Esophagus mucosa (tissue), 1 donor: ENCODE results near the gene PDCD11. TPM values are rescaled to one million over a fixed set of nuclear protein-coding genes. Genes with fewer than 3 reads are reported as not detected.
A peak's percentile ranks its signal among the peaks of the same experiment; 100 is the strongest.
"Not testable (repeated sequence)": the region's sequence is repeated elsewhere in the genome, so short reads cannot be mapped to it uniquely, and the experiment has no call there.

ENCODE experiments used
- ATAC-seq: fragments of 200-7000 bp; cut with Tn5 transposase; one replicate; pipeline ENCODE4 v1.9.1; 2020
- total RNA-seq: library from RNA; stranded (reverse); gene quantifications from one replicate; pipeline ENCODE4 v1.2.4, GENCODE V29; 2023
- donor health status: DM: yes; HTN: yes; CAD: no.

The PDCD11 gene
- total RNA-seq, 1 donor from 2014 or later, result 23.5 TPM

- ATAC-seq, result no peak
Observed at GRCh38 chr10:103478671-103479070, 82.2 kb downstream of the PDCD11 start.

- ATAC-seq, result peak; percentile 92
Observed at GRCh38 chr10:103479135-103479534, 82.7 kb downstream of the PDCD11 start, which contains the start of gene CALHM3. Gene CALHM3 (minus strand): TSS chr10:103479240. CDS start chr10:103479032, 208 bp downstream.

DNA sequence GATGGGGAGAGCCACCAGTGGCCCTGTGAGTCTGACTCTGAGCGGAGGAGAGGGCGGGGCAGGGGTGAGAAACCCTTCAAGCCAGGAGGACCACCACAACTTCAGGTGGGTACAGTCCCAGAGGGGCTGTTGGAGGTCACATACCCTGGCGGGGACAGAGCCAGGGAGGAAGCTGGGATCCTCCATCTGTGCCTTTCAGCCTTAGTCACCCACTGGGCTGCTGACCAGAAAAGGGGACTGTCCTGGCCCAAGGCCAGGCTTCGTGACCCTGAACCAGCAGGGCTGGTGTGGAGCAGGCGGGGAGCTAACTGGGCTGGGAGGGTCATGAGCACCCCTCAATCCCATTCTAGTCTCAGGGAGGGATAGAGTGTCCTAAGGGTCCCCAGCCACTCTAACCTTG, 84.1 kb downstream of the PDCD11 start:
- ATAC-seq, result peak; percentile 9

DNA sequence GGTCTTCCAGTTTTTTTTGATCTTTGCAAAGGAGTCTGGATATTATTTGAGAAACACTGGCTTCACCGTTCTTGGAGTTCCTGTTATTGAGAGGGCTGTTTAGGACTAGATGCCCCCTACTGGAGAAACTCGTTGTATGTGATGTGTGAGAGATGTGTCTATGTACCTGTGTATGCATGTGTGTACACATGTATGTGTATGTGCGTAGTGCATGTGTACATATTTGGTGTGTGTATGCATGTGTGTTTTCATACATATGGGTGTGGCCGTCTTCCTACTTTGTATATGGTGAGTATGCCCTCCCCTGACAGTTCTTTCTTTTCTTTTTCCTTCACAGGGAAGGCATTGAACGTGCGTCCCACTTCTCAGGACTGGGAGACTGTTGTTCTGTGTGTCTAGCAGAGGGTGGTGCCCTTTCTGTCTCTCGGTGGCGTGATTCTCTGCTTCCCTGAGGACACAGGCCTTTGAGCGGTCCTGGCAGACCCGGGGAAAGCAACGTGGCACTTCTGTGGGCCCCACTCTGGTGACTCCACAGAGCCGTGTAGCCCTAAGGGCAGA, 85.6 kb downstream of the PDCD11 start:
- ATAC-seq, result peak; percentile 54

DNA sequence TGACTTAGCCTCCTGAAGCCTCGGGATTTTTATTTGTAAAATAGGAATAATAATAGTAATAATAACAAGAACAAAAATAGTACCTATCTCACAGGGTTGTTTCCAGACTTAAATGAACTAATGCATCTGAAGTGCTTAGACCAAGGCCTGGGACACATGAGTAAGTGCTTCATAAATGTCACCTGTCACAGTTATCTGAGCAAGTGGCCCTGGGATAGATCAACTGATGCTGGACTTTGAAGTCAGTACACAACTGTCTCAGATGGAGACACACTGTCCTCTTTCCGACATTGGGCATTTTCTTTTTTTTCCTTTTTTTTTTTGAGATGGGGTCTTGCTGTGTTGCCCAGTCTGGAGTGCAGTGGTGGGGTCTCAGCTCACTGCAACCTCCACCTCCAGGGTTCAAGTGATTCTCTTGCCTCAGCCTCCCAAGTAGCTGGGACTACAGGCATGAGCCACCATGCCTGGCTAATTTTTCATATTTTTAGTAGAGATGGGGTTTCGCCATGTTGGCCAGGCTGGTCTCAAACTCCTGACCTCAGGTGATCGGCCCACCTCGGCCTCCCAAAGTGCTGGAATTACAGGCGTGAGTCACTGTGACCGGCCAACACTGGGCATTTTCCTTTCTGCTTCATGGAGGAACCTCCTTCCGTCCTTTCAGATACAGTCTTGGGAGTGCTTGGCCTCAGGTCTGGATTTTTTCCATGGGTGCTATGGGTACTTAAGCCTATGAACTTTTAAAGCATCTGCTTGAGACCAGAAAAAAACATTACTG, 90.4 kb downstream of the PDCD11 start:
- ATAC-seq, result not testable (repeated sequence)

DNA sequence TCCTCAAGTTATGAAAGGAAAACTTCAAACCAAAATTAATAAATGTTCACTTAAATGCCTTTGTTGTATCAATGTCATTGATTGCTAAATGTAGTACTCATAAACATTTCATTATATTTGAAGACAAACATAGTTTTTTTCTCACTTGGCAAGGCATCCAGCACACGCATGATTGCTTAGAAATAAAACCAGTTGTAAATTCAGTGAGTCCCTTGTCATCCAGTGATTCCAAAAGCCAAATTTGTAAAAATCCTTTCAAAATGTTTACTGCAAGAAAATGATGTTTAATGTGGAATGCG, 90.9 kb downstream of the PDCD11 start:
- ATAC-seq, result no peak

GRCh38 chr10:103490986-103491314, 94.5 kb downstream of the PDCD11 start:
- no peak for ATAC-seq

- peak; percentile 48 for ATAC-seq
Observed at GRCh38 chr10:103491729-103492364, 95.4 kb downstream of the PDCD11 start.

DNA sequence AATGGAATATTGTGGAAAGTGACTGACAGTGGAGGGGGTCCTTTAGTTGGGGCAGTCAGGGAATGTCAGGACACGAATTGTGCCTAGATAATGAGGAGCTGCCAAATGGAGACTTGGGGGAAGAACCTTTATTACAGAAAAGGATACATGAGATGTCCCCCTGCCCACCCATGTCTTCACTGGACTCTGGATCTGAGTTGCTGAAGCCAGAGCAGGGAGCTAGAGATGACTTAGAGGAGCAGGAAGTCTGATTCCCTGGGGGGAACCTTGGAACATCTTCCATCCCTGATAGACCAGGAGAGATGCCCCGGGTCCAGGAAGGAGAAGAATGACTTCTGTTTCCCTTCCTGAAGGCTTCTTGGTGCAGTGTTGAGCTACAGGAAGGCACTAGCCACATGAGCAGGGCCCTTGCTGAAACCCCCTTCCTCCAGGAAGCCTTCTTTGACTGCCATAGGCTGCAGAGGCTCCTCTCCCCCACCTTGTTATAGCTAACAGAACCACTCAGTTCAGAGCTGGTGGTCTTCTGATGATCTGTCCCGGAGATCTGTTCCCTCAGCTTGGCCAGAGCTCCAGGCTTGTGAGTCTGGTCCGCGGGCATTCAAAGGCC, 96.3 kb downstream of the PDCD11 start:
- ATAC-seq, result no peak

DNA sequence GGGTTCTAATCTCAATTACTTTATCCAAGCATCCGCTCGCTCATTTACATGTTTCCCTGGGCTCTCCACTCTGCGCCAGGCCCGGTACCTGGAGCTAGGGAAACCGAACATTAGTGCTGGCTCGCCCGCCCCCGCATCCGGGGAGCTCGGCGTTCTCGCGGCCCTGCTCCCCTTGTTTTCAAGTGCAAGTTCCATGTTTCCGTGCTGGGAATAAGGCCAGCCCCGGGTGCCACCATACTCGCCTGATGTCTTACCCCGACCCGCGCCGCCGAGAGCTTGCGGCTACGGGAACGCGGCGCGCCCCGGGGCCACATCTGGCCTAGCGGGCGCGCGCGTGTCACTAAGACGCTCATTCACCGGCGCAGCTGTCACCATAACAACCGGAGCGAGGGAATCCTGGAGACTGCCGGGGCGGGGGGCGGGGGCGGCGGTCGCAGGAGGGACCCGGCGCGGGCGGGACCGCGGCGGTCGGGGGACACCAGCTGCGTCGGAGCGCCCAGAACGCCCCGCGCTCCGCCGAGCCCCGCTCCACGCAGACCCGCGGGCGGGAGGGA, 97.0 kb downstream of the PDCD11 start, which contains the start of gene NEURL1:
Gene NEURL1 (plus strand): TSS at position 344 of the 554 bp plus-strand sequence. CDS start 683 bp downstream, outside the sequence.
- ATAC-seq, result no peak

DNA sequence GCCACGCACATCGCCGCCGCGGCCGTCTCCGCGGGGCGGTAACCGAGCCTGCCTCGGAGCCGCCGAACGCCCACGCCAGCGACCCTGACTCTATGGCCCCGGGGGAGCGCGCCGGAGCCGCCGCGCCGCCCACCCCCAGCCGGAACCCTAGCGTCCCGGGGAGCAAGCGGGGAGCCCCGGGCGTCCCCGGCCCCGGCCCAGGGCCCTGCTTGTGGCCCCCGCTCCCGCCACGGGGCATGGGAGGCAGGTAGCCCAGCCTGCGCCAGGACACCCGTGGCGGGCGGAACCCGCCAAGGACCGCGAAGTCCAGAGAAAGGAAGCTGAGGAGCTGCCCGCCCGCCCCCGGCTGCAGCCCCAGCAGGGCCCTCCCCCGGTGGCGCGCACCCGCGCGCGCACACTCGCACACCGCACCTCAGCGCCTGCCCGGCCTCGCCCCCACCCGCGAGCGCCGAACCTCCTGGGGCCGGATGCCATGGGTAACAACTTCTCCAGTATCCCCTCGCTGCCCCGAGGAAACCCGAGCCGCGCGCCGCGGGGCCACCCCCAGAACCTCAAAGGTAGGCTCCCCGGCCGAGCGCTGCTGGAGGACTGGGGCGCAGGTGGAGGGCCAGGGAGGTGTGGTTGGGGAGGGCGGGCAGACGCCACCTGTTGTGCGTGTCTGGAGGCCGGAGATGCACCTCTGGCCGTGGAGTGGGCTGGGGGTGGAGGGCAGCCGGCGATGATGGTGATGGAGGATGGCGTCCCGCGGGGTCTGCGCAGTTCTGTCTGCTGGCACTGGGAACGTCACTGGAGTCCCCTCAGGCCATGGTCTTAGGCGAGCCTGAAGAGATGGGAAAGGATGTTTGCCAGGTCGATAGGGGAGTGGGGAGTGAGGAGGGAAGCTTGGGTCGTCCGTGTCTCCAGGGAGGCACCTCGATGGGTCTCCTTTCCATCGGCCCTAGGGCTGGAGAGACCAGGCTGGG, 97.8 kb downstream of the PDCD11 start:
- peak; percentile 21 for ATAC-seq

GRCh38 chr10:103495321-103495720, 98.9 kb downstream of the PDCD11 start:
- no peak for ATAC-seq

Other genes with a start within 250 kb of the PDCD11 start
- 87.4 TPM for gene NT5C2, start 203.4 kb upstream of the PDCD11 start, total RNA-seq
- not detected for gene RPEL1, start 150.7 kb upstream of the PDCD11 start, total RNA-seq
- gene INA, start 119.5 kb upstream of the PDCD11 start, total RNA-seq, result 1.4 TPM
- 4.5 TPM for gene PCGF6, start 45.5 kb upstream of the PDCD11 start, total RNA-seq
- gene TAF5, start 28.6 kb upstream of the PDCD11 start, total RNA-seq, result 2.6 TPM
- 399 TPM for gene ATP5MK, start 151 bp upstream of the PDCD11 start, total RNA-seq
- gene CALHM2, start 55.7 kb downstream of the PDCD11 start, total RNA-seq, result 2.7 TPM
- gene CALHM1, start 62.3 kb downstream of the PDCD11 start, total RNA-seq, result 0.04 TPM
- gene CALHM3, start 82.6 kb downstream of the PDCD11 start, total RNA-seq, result not detected
- 0.16 TPM for gene NEURL1, start 97.1 kb downstream of the PDCD11 start, total RNA-seq